ENCODE measurements around the gene MYL5.
"Not testable (repeated sequence)": the region's sequence is repeated elsewhere in the genome, so short reads cannot be mapped to it uniquely, and the experiment has no call there.

MYL5 gene

GRCh38 chr4:674172-675035 lies at the start of gene MYL5, which contains the start of gene ATP5ME:
Gene MYL5 (plus strand): TSS chr4:674542. CDS start chr4:678027, 3,485 bp downstream.
Gene ATP5ME (minus strand): TSS chr4:674276. CDS start chr4:674247, 29 bp downstream.
- peak; percentile 63 for DNase-seq

GRCh38 chr4:624705-625590 lies 49.4 kb upstream of the MYL5 start, which contains the start of gene PDE6B:
Gene PDE6B (plus strand): TSS chr4:625573. CDS start chr4:625627, 54 bp downstream.
- no peak for DNase-seq

- DNase-seq, result no peak
Measured at GRCh38 chr4:625631-626161, 48.6 kb upstream of the MYL5 start.

- no peak for DNase-seq
Measured at GRCh38 chr4:626201-627091, 47.9 kb upstream of the MYL5 start.

GRCh38 chr4:627347-628125 lies 46.8 kb upstream of the MYL5 start:
- no peak for DNase-seq

- no peak for DNase-seq
Measured at GRCh38 chr4:628311-628741, 46.0 kb upstream of the MYL5 start.

GRCh38 chr4:628821-629635 lies 45.3 kb upstream of the MYL5 start:
- no peak for DNase-seq

GRCh38 chr4:629636-629914 lies 44.8 kb upstream of the MYL5 start:
- DNase-seq, result no peak

GRCh38 chr4:629915-630641 lies 44.3 kb upstream of the MYL5 start:
- no peak for DNase-seq

- DNase-seq, result no peak
Measured at GRCh38 chr4:630656-631055, 43.7 kb upstream of the MYL5 start.

- DNase-seq, result no peak
Measured at GRCh38 chr4:632196-632790, 42.0 kb upstream of the MYL5 start.

- DNase-seq, result no peak
Measured at GRCh38 chr4:632926-633325, 41.4 kb upstream of the MYL5 start.

- no peak for DNase-seq
Measured at GRCh38 chr4:633406-633805, 40.9 kb upstream of the MYL5 start.

- DNase-seq, result no peak
Measured at GRCh38 chr4:633976-634598, 40.3 kb upstream of the MYL5 start.

- no peak for DNase-seq
Measured at GRCh38 chr4:634599-634985, 39.8 kb upstream of the MYL5 start.

GRCh38 chr4:635066-635835 lies 39.1 kb upstream of the MYL5 start:
- DNase-seq, result not testable (repeated sequence)

GRCh38 chr4:635851-636627 lies 38.3 kb upstream of the MYL5 start:
- no peak for DNase-seq
